HEK293 (cell line): ENCODE results near the gene KIF18B.

Source experiments
- CTCF ChIP-seq: fragments of 450-650 bp; formaldehyde crosslinking; IDR thresholded peaks from 2 replicates; pipeline ENCODE4 v1.5.1; 2016; ENCODE audit warnings: missing biosample characterization, missing genetic modification characterization
- WT1 ChIP-seq: fragments of 450-650 bp; formaldehyde crosslinking; IDR thresholded peaks from 2 replicates; pipeline ENCODE4 v1.5.1; 2016; ENCODE audit warnings: missing biosample characterization, missing genetic modification characterization
- ZBTB49 ChIP-seq: fragments of 450-650 bp; formaldehyde crosslinking; IDR thresholded peaks from 2 replicates; pipeline ENCODE4 v1.5.1; 2016; ENCODE audit warnings: missing biosample characterization, missing genetic modification characterization, low read depth
- ZNF18 ChIP-seq: fragments of 450-650 bp; formaldehyde crosslinking; IDR thresholded peaks from 2 replicates; pipeline ENCODE4 v1.5.1; 2016; ENCODE audit warnings: missing biosample characterization, missing genetic modification characterization
- ZNF548 ChIP-seq: fragments of 450-650 bp; formaldehyde crosslinking; IDR thresholded peaks from 2 replicates; pipeline ENCODE4 v1.5.1; 2016; ENCODE audit warnings: missing biosample characterization, missing genetic modification characterization

- TF ChIP-seq ZNF18 (no peak), CTCF (tag by site-specific recombination) (no peak), WT1 (tag by site-specific recombination) (no peak), ZNF548 (no peak), ZBTB49 (tag by site-specific recombination) (no peak)
Observed at GRCh38 chr17:44914698-44915271, 32.8 kb downstream of the KIF18B start.
